ENCODE data around the gene SERPINF2.
"Not testable (repeated sequence)": the region's sequence is repeated elsewhere in the genome, so short reads cannot be mapped to it uniquely, and the experiment has no call there.

SERPINF2 gene

DNA sequence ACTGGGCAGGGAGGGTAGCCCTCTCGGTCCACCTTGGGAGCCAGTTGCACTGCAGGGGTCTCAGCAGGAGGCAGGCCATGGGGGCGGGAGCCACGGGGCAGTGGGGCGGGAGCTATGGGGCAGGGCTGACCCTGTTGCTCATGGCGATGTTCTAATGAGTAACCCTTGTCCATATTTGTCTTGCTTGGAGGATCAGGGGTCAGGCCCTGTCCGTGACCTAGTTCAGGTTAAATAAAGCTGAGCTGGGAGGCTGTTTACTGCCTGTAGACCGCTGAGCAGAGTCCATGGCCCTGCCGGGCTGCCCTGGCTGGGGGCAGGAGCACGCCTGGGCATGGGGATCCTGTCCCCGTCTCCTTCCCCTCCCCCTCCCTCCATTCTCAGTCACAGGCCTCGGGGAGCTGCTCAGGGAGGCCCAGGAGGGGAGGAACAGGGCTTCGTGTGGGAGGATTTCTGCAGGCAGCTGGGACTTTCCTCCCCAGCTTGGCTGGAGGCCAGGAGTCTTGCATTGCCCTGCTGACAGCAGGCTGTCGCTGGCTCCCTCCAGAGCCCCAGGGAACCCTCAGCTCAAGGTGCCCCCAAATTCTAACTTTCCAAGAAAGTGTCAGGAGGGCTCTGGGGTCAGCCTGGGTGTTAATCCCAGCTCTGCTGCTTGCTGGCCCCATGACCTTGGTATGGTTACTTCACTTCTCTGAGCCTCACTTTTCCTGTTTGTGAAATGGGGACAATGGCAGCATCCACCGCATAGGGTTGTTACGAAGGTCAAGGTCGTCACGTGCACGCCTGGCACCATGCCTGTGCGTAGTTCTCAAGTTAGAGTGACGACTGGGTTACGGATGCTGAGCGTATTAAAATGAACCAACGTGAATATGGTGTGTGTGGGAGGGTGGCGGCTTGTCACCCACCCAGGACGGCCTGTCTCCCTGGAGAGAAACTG, 6.1 kb upstream of the SERPINF2 start:
- peak; percentile 42 for DNase-seq
- no peaks in the 10 kb centered on the region for H3K27me3 ChIP-seq
- no peaks in the 10 kb centered on the region for H3K9me3 ChIP-seq

DNA sequence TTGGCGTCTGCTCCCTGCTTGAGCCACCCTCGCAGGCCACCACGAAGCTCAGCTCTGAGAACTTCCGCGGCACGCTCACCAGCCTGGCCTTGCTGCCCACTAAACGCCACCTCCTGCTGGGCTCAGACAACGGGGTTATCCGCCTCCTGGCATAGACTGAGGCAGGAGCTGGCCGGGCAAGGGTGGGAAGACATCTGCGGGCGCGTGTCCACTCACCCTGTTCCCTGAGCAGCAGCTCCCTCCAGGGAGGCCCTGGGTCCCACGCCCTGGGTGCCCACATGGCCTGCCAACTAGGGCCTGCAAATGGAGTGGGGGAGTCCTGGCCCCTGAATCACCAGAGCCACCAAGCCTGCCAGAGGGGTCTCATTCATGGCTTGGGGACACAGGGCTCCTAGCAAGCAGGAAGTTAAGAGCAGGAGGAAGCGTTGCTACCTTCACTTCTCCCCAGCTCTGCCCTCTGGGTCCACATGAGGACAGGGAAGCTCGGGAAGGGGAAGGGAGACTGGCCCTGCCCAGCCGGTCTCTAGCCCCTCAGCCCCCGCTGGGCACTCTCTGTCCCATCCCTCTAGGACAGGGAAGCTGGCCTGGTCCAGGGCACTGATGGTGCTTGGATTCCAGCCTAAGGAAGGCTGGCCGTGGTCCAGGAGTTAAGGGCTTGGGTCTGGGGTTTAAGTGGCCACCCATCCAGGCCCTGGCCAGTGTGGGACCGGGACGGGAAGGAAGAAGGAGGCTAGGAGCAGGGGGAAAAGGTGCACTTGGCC, 5.0 kb upstream of the SERPINF2 start:
- Histone ChIP-seq H3K4me1 (no peaks in the 10 kb centered on the region), H3K4me3 (ENCODE audit: low read depth, low read length) (no peak overlapping the region), H3K9me3 (no peaks in the 10 kb centered on the region), H3K27me3 (no peaks in the 10 kb centered on the region), H3K36me3 (no peaks in the 10 kb centered on the region; the same call in 1 of the 2 replicates)
- TF ChIP-seq, protein P1, sequence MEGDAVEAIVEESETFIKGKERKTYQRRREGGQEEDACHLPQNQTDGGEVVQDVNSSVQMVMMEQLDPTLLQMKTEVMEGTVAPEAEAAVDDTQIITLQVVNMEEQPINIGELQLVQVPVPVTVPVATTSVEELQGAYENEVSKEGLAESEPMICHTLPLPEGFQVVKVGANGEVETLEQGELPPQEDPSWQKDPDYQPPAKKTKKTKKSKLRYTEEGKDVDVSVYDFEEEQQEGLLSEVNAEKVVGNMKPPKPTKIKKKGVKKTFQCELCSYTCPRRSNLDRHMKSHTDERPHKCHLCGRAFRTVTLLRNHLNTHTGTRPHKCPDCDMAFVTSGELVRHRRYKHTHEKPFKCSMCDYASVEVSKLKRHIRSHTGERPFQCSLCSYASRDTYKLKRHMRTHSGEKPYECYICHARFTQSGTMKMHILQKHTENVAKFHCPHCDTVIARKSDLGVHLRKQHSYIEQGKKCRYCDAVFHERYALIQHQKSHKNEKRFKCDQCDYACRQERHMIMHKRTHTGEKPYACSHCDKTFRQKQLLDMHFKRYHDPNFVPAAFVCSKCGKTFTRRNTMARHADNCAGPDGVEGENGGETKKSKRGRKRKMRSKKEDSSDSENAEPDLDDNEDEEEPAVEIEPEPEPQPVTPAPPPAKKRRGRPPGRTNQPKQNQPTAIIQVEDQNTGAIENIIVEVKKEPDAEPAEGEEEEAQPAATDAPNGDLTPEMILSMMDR (IDR thresholded peaks at IDR 0.05; ENCODE audit: low read depth, low read length), result no peak
- DNase-seq, result no peak

More for the DNA sequence above, 6.1 kb upstream of the SERPINF2 start:
- TF ChIP-seq, protein P1 (IDR thresholded peaks at IDR 0.05; ENCODE audit: low read depth, low read length), result no peak
- H3K4me3 ChIP-seq (ENCODE audit: low read depth, low read length), result no peak overlapping the region
- H3K36me3 ChIP-seq, result no peaks in the 10 kb centered on the region; the same call in 1 of the 2 replicates
- no peaks in the 10 kb centered on the region for H3K4me1 ChIP-seq

DNA sequence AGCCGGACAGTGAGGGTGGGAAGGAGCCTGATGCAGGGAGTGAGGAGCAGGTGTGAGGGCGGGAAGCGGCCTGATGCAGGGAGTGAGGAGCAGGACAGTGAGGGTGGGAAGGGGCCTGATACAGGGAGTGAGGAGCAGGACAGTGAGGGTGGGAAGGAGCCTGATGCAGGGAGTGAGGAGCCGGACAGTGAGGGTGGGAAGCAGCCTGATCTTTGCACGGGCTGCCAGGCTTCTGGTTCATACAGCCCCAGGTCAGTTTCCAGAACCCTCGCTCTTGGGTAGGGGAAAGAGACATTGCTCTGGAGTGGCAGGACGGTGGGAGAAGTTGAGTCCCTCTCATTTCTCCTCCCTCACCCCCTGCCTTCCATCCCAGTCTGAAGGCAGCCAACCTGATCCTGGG, 772 bp upstream of the SERPINF2 start:
- H3K9me3 ChIP-seq; H3K4me1 ChIP-seq; H3K27me3 ChIP-seq; DNase-seq; H3K36me3 ChIP-seq; H3K4me3 ChIP-seq (ENCODE audit: low read depth, low read length): not testable (repeated sequence)

DNA sequence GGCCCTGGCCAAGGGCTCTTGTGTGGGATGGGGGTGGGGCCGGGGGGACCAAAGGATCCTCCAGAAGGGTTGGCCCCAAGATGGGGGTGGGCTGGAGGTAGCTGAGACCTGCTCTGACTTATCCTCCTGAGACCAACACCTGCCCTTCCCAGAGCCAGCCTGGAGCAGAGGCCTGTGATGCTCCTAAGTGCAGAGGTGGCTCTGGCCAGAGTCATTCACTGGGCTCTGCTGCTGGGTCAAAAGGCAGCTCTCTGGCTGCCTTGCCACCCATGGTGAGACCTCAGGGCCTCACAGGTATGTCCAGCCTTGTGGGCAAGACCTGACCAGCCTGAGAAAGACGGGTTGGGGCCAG, 393 bp downstream of the SERPINF2 start:
- H3K4me1 ChIP-seq, result no peaks in the 10 kb centered on the region
- no peaks in the 10 kb centered on the region for H3K9me3 ChIP-seq
- H3K36me3 ChIP-seq, result no peaks in the 10 kb centered on the region
- no peak overlapping the region for H3K4me3 ChIP-seq (ENCODE audit: low read depth, low read length)
- no peaks in the 10 kb centered on the region for H3K27me3 ChIP-seq
- TF ChIP-seq, protein P1 (IDR thresholded peaks at IDR 0.05; ENCODE audit: low read depth, low read length), result no peak
- DNase-seq, result no peak

DNA sequence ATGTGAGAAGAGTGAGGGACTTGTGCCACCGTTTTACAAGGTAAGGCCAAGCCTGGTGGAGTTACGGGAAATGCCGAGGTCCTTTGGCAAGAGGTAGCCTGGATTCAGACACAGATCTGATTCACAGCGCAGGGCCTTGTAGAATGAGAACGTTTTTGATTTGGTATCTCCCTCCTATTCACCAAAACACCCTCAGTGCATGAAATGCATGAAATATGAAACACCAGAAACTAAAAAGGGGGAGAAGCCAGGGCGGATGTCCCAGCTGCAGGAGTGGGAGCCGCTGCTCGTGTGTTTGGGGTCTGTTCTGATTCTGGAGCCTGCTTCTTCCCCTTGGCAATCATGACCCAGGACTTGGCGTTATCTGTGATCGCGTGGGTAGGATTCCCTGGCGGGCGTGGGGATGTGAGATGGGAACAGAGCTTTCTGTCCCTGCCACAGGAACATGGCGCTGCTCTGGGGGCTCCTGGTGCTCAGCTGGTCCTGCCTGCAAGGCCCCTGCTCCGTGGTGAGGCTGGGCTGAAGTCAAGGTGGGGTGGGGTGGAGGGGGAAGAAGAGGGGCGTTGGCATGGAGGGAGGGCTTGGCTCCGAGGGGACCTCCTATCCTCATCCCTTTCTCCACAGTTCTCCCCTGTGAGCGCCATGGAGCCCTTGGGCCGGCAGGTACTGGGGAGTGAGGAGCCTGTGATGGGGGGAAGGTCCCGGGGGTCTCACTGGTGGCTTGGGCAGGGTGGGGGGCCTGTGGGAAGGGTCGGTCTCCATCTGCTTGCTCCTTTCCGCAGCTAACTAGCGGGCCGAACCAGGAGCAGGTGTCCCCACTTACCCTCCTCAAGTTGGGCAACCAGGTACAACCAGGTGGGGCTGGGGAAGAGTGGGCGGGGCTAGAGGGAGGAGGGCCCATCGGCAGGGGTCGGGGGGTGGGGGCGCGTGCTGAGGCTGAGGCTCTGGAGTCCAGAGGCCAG, 2.2 kb downstream of the SERPINF2 start:
- Histone ChIP-seq H3K36me3 (no peaks in the 10 kb centered on the region), H3K4me3 (ENCODE audit: low read depth, low read length) (no peak overlapping the region), H3K27me3 (no peaks in the 10 kb centered on the region), H3K4me1 (no peaks in the 10 kb centered on the region), H3K9me3 (no peaks in the 10 kb centered on the region)
- TF ChIP-seq, protein P1 (IDR thresholded peaks at IDR 0.05; ENCODE audit: low read depth, low read length), result no peak
- DNase-seq, result no peak

DNA sequence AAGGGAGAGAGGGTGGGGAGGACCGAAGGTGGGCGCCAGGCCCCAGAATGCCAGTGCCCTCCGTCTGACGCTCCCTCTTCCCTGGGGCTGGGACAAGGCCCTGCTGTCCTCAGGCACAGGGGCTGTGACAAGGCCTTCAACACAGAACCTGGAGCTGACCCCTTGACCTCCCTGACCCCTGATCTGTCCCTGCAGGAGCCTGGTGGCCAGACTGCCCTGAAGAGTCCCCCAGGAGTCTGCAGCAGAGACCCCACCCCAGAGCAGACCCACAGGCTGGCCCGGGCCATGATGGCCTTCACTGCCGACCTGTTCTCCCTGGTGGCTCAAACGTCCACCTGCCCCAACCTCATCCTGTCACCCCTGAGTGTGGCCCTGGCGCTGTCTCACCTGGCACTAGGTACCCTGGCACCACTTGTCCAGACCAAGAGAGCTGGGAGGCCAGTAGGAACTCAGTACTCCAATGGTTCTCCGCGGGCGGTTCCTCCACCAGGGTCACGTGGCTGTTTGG, 2.9 kb downstream of the SERPINF2 start:
- Histone ChIP-seq H3K9me3 (no peaks in the 10 kb centered on the region), H3K27me3 (no peaks in the 10 kb centered on the region), H3K4me3 (ENCODE audit: low read depth, low read length) (no peak overlapping the region), H3K4me1 (no peaks in the 10 kb centered on the region), H3K36me3 (no peaks in the 10 kb centered on the region)
- TF ChIP-seq, protein P1 (IDR thresholded peaks at IDR 0.05; ENCODE audit: low read depth, low read length), result no peak
- no peak for DNase-seq
